GM12801 (cell line): ENCODE data around the gene KIF14.

Source experiments
- TF ChIP-seq, protein P1 (sequence below): IDR thresholded peaks from one replicate; pipeline ENCODE4 v1.5.1; 2011; ENCODE audit warnings: control low read depth; ENCODE audit not compliant: insufficient read length; ENCODE audit errors: extremely low read depth

The KIF14 gene

GRCh38 chr1:200512191-200512590 lies 108.4 kb downstream of the KIF14 start:
- TF ChIP-seq, protein P1, sequence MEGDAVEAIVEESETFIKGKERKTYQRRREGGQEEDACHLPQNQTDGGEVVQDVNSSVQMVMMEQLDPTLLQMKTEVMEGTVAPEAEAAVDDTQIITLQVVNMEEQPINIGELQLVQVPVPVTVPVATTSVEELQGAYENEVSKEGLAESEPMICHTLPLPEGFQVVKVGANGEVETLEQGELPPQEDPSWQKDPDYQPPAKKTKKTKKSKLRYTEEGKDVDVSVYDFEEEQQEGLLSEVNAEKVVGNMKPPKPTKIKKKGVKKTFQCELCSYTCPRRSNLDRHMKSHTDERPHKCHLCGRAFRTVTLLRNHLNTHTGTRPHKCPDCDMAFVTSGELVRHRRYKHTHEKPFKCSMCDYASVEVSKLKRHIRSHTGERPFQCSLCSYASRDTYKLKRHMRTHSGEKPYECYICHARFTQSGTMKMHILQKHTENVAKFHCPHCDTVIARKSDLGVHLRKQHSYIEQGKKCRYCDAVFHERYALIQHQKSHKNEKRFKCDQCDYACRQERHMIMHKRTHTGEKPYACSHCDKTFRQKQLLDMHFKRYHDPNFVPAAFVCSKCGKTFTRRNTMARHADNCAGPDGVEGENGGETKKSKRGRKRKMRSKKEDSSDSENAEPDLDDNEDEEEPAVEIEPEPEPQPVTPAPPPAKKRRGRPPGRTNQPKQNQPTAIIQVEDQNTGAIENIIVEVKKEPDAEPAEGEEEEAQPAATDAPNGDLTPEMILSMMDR: no peak

DNA sequence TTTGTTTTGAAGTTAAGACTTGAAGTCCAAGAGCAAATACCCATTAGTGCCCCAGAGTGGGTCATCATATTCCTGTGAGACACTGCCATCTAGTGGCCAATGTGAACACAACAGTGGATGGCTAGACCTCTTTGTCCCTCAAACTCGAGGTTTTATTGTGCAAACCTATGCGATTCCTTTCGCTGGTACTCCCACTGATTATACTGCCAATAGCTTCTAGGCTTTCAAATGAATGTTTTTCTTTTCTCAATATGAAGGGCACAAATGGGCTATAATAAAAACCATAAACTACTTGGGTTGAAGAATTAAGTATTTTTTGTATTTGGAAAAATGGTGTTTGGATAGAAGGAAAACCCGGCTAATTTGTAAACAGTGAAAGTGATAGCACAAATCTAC lies 110.3 kb downstream of the KIF14 start:
- TF ChIP-seq, protein P1: peak; percentile 77

GRCh38 chr1:200506471-200506870 lies 114.1 kb downstream of the KIF14 start:
- TF ChIP-seq, protein P1: no peak

DNA sequence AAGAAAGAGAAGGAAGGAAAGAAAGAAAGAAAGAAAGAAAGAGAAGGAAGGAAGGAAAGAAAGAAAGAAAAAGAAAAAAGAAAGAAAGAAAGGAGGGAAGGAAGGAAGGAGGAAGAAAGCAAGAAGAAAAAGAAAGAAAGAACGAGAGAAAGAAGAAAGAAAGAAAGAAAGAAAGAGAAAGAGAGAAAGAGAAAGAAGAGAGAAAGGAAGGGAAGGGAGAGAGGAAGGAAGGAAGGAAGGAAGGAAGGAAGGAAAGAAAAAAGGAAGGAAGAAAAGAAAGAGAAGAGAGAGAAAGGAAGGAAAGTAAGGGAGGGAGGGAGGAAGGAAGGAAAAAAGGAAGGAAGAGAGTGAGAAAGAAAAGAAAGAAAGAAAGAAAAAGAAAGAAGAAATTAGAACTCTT lies 115.3 kb downstream of the KIF14 start:
- TF ChIP-seq, protein P1: no peak
